Spinal cord (tissue), 10 donors: ENCODE measurements around the gene ZNF106. TPM values are rescaled to one million over a fixed set of nuclear protein-coding genes. Genes with fewer than 3 reads are reported as not detected.

Source experiments
- DNase-seq, 6 donors: peaks; one replicate each; pipeline versions ENCODE4 v3.0.0 to v3.0.0-alpha.2; 2013 to 2015; ENCODE audit warnings: low spot score in 6 of 6, low read depth in 4 of 6
- H3K27ac ChIP-seq: one replicate; pipeline ENCODE4 v1.5.1; 2013; ENCODE audit warnings: low read depth, low read length, control low read depth
- H3K27me3 ChIP-seq: one replicate; pipeline ENCODE4 v1.6.1; 2013; ENCODE audit warnings: low read length; ENCODE audit not compliant: control insufficient read depth, insufficient read depth
- H3K36me3 ChIP-seq: one replicate; pipeline ENCODE4 v1.6.1; 2013; ENCODE audit warnings: low read length; ENCODE audit not compliant: control insufficient read depth, insufficient read depth
- H3K4me1 ChIP-seq: one replicate; pipeline ENCODE4 v1.6.1; 2013; ENCODE audit warnings: low read length; ENCODE audit not compliant: control insufficient read depth, insufficient read depth
- H3K4me3 ChIP-seq: one replicate; pipeline ENCODE4 v1.5.1; 2013; ENCODE audit warnings: low read depth, low read length, control low read depth
- H3K9me3 ChIP-seq: one replicate; pipeline ENCODE4 v1.6.1; 2013; ENCODE audit warnings: low read length; ENCODE audit not compliant: control insufficient read depth, insufficient read depth
- WGBS: methylation state at CpG from one replicate; pipeline ENCODE4 v1.1.5; 2013; ENCODE audit warnings: missing lambda C conversion rate; ENCODE audit not compliant: insufficient coverage; 5-methylcytosine and 5-hydroxymethylcytosine counted together
- polyA plus RNA-seq, 2 donors: library from polyadenylated mRNA; unstranded; fragments of 120-200 nt; gene quantifications; one replicate each; pipeline ENCODE4 v1.2.1, GENCODE V29; 2013; ENCODE audit not compliant: insufficient read length in 2 of 2
- total RNA-seq, 2 donors: library from RNA; depleted of rRNA in 1 of 2; stranded (reverse); fragments of 120-200 nt in 1 of 2; fragments of >200 nt in 1 of 2; gene quantifications; one replicate each; pipeline versions ENCODE4 v1.2.3 to v1.2.4, GENCODE V29; 2013 to 2014
- donor health status: healthy.

The ZNF106 gene
- total and polyA plus RNA-seq, 4 donors: 29.2 to 76.8 (median 50.7) TPM

DNA sequence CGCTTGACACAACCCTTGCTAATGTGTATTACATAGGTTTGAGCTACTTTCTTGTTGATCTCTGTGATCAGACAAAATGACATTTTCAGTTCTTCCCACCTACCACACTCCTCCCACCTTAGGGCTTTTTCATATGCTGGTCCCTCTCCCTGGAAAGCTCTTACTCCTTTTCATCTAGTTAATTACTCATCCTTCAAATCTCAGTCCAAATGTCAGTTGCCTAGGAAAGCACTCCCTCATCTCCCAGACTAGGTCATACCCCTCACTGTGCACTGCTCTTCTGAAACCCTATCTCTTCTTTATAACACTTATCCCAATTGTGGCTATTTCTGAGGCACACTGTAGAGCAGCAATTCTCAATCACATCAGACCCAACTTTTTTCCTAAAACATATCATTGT, 7.3 kb downstream of the ZNF106 start:
- Histone ChIP-seq H3K4me1 (no peaks in the 10 kb centered on the region), H3K27ac (no peak overlapping the region), H3K4me3 (no peak overlapping the region), H3K36me3 (peaks cover 2% of the 10 kb centered on the region), H3K9me3 (no peaks in the 10 kb centered on the region), H3K27me3 (no peaks in the 10 kb centered on the region)
- no CpG with 5 or more reads among the region's 1 CpG for WGBS
- DNase-seq: no peak

DNA sequence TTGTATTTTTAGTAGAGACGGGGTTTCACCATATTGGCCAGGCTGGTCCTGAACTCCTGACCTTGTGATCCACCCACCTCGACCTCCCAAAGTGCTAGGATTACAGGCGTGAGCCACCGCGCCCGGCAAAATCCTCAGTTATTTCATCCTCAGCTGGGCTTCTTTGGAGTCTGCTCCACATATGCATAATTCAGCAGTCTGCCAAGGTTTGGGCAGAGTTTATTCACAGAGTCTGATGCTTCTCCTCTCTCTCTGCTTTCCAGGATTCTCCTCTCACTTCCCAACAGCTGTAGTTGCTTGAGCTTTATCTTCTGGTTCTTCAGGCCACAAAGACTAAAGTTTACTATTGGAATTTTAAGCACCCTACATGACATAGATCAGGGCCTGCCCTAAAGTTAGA, 8.2 kb downstream of the ZNF106 start:
- no peak for DNase-seq
- Histone ChIP-seq H3K36me3 (peaks cover 2% of the 10 kb centered on the region), H3K27me3 (no peaks in the 10 kb centered on the region), H3K4me3 (no peak overlapping the region), H3K4me1 (no peaks in the 10 kb centered on the region), H3K9me3 (no peaks in the 10 kb centered on the region), H3K27ac (no peak overlapping the region)
- WGBS: 100% methylated on average over 6 of the region's 6 CpGs

DNA sequence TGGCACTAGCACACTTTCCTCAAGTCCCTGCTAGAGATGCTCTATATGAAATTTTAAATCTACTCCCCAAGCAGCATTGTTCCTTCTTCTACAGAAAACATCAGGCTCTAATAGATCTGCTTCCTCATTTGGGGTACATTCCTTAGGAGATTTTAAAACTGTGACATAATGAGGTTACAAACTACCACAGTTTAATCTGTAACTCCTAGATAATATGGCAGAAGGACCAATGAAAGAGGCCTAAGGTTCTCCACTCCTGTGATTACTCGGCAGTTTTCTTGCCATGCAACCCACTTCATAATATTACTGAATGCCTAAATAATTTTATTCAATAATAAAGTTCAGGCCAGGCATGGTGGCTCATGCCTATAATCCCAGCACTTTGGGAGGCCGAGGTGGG, 16.1 kb downstream of the ZNF106 start:
- H3K27ac ChIP-seq: no peak overlapping the region
- H3K4me3 ChIP-seq: no peak overlapping the region
- DNase-seq: no peak
- no peaks in the 10 kb centered on the region for H3K9me3 ChIP-seq
- WGBS: 100% methylated on average over 1 of the region's 2 CpGs
- no peaks in the 10 kb centered on the region for H3K27me3 ChIP-seq
- H3K4me1 ChIP-seq: no peaks in the 10 kb centered on the region
- H3K36me3 ChIP-seq: peaks cover 2% of the 10 kb centered on the region

GRCh38 chr15:42471002-42471401, 19.9 kb downstream of the ZNF106 start:
- H3K9me3 ChIP-seq: no peaks in the 10 kb centered on the region
- no peaks in the 10 kb centered on the region for H3K27me3 ChIP-seq
- no peak overlapping the region for H3K4me3 ChIP-seq
- H3K27ac ChIP-seq: no peak overlapping the region
- H3K4me1 ChIP-seq: no peaks in the 10 kb centered on the region
- 97% methylated on average over 3 of the region's 3 CpGs for WGBS
- H3K36me3 ChIP-seq: peaks cover 4% of the 10 kb centered on the region
- DNase-seq: no peak

DNA sequence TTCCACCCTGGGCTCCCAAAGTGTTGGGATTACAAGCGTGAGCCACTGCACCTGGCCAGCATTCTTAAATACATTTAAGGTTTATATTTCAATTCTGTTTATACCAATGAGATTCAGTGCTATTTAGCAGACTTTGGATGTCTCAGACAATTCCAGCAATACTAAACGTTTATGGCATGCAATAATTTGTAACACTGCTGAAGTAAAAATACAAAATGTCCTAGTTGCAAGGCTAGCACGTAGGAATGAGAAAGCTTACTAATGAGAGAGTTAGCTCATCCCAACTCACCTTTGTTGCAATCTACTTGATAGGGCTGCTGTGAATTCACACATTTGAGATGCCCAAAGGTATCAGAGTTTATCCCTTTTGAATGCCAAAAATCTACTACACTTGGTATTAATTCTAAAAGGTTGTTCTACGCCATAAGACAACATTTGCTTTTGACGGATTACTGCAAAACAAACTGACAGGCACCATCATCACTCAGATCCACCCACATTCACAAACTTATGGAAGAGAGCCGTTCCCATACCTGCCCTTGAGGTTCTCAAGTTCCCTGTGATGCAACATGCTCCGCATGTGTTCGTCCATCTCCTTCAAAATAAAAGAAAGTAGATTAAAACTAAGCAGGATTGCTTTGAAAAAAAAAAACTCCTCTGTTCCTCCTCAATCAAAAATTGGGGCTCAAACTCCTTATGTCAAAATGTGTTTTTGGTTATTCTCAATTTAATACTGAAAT, 25.3 kb downstream of the ZNF106 start:
- no peaks in the 10 kb centered on the region for H3K9me3 ChIP-seq
- 92% methylated on average over 2 of the region's 8 CpGs for WGBS
- no peak overlapping the region for H3K4me3 ChIP-seq
- DNase-seq: no peak
- H3K27ac ChIP-seq: no peak overlapping the region
- no peaks in the 10 kb centered on the region for H3K27me3 ChIP-seq
- peaks cover 13% of the 10 kb centered on the region for H3K36me3 ChIP-seq
- H3K4me1 ChIP-seq: no peaks in the 10 kb centered on the region

DNA sequence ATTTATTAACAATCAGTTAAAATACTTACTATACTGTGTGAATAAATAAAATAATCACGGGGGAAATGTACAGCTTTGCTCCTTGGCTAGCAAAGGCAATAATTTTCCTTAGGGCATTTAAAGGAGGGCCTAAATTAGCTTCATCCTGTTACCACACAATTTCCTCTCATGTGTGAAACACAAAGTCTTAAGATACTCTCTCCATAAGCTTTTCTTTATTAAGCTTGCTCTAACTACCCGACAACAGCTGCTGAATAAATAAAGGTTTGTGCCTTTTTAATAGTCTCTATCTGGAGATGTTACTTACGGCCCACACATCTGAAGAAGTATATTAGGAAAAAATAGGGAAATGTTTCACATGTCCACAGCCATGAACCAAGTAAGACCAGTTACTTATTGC, 29.7 kb downstream of the ZNF106 start:
- Histone ChIP-seq H3K4me3 (no peak overlapping the region), H3K4me1 (peaks cover 6% of the 10 kb centered on the region), H3K9me3 (no peaks in the 10 kb centered on the region), H3K36me3 (peaks cover 10% of the 10 kb centered on the region), H3K27ac (no peak overlapping the region), H3K27me3 (no peaks in the 10 kb centered on the region)
- no CpG with 5 or more reads among the region's 3 CpGs for WGBS
- peak in 1 of 6 donors; percentile 18 for DNase-seq

DNA sequence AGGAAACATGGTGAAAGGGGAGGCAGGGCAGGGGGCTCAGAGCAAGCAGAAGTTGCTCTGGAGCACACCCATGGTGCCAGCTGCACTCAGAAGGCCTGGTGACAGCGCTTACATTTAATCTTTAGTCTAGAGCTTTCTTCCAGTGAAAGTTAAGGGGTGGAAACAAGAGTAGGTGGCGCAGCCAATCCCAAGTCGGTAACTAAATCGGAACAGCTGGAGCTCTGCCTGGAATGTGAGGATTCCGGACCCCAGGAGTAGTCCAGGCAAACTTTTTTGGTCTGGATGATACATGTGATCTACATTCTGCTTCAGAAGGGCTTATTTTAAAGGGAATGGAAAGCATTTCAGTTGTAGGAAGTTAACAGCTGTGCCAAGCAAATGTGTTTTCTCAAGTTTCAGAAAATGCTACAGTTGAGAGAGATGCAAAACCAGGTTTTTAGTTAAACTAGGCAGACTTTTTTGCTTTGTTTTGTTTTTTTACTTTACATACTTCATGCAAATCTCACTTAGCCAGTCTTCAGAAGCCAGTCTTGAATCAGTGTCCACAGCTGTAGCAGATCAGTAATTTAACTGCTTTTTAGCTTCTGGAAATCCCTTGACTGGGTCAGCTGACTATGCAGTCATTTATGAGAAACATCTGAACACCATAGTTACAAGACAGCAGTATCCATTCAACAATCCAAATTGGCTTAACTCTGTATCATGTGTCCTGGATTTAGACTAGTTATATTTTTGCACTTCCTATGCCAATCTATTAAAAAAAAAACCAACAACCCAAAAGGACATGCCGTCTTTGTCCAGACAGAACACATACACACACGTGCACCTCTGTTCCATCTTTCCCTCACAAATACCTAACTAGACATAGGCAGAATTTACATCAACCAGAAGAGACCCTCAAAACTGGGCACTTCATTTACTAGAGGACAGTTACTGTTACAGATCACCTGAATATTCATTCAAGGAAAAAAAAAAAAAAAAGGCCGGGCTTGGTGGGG, 33.2 kb downstream of the ZNF106 start:
- Histone ChIP-seq H3K4me1 (peaks cover 6% of the 10 kb centered on the region), H3K9me3 (no peaks in the 10 kb centered on the region), H3K27me3 (no peaks in the 10 kb centered on the region), H3K36me3 (peaks cover 9% of the 10 kb centered on the region), H3K4me3 (peak overlapping the region; percentile 21), H3K27ac (peak overlapping the region; percentile 78)
- peak; percentile 31 to 91 (median 54) for DNase-seq
- 29% methylated on average over 7 of the region's 8 CpGs for WGBS

DNA sequence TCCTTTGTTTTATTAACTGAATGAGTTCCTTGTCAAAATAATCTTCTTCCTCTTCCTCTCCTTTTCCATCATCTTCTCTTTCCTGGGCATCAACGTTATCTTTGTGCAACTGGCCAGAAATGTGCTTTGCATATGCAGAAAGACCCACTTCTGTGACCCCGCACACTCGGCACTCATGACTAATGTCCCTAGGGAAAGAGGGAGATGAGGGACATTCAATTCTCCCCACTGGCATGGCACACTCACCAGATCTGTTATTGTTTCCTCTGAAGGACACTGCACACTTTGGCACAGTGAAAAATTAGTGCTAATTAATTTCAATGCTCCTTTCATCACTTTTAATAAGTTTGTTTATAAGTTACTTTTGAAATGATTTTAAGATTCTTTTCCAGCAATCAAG, 34.0 kb downstream of the ZNF106 start:
- Histone ChIP-seq H3K27ac (peak overlapping the region; percentile 78), H3K9me3 (no peaks in the 10 kb centered on the region), H3K27me3 (no peaks in the 10 kb centered on the region), H3K4me1 (peaks cover 6% of the 10 kb centered on the region), H3K36me3 (peaks cover 4% of the 10 kb centered on the region), H3K4me3 (peak overlapping the region; percentile 21)
- no peak for DNase-seq
- 17% methylated on average over 2 of the region's 3 CpGs for WGBS

- Histone ChIP-seq H3K27ac (peak overlapping the region; percentile 78), H3K4me3 (peak overlapping the region; percentile 21)
Observed at GRCh38 chr15:42456531-42456930, 34.4 kb downstream of the ZNF106 start.

More at GRCh38 chr15:42456531-42456930, 34.4 kb downstream of the ZNF106 start:
- Histone ChIP-seq H3K4me1 (peaks cover 6% of the 10 kb centered on the region), H3K9me3 (no peaks in the 10 kb centered on the region), H3K36me3 (peaks cover 6% of the 10 kb centered on the region), H3K27me3 (no peaks in the 10 kb centered on the region)
- no peak for DNase-seq
